Measurements from ENCODE around the gene CRTAC1.

The CRTAC1 gene

GRCh38 chr10:97932932-97933530, 97.4 kb downstream of the CRTAC1 start:
- no peak for DNase-seq (ENCODE audit: extremely low read depth, low read depth)
- no peak for TF ChIP-seq CTCF (IDR thresholded peaks at IDR 0.05; ENCODE audit: low read depth, low read length, missing control alignments)
- H3K4me3 ChIP-seq (replicated peaks; ENCODE audit: low read depth, low read length), result no peak overlapping the region

GRCh38 chr10:97931041-97931440, 99.4 kb downstream of the CRTAC1 start:
- no peak for TF ChIP-seq CTCF (IDR thresholded peaks at IDR 0.05; ENCODE audit: low read depth, low read length, missing control alignments)
- DNase-seq (ENCODE audit: extremely low read depth, low read depth), result no peak
- H3K4me3 ChIP-seq (replicated peaks; ENCODE audit: low read depth, low read length), result no peak overlapping the region

- TF ChIP-seq CTCF (IDR thresholded peaks at IDR 0.05; ENCODE audit: low read depth, low read length, missing control alignments), result no peak
- no peak overlapping the region for H3K4me3 ChIP-seq (replicated peaks; ENCODE audit: low read depth, low read length)
- no peak for DNase-seq (ENCODE audit: extremely low read depth, low read depth)
Observed at GRCh38 chr10:97928897-97929296, 101.5 kb downstream of the CRTAC1 start.

GRCh38 chr10:97927622-97928021, 102.8 kb downstream of the CRTAC1 start:
- no peak for TF ChIP-seq CTCF (IDR thresholded peaks at IDR 0.05; ENCODE audit: low read depth, low read length, missing control alignments)
- no peak overlapping the region for H3K4me3 ChIP-seq (replicated peaks; ENCODE audit: low read depth, low read length)
- DNase-seq (ENCODE audit: extremely low read depth, low read depth), result no peak

GRCh38 chr10:97926055-97926454, 104.4 kb downstream of the CRTAC1 start:
- H3K4me3 ChIP-seq (replicated peaks; ENCODE audit: low read depth, low read length), result no peak overlapping the region
- no peak for TF ChIP-seq CTCF (IDR thresholded peaks at IDR 0.05; ENCODE audit: low read depth, low read length, missing control alignments)
- DNase-seq (ENCODE audit: extremely low read depth, low read depth), result no peak

GRCh38 chr10:97925308-97925938, 105.0 kb downstream of the CRTAC1 start:
- TF ChIP-seq CTCF (IDR thresholded peaks at IDR 0.05; ENCODE audit: low read depth, low read length, missing control alignments), result no peak

More at GRCh38 chr10:97925308-97925938, 105.0 kb downstream of the CRTAC1 start:
- no peak overlapping the region for H3K4me3 ChIP-seq (replicated peaks; ENCODE audit: low read depth, low read length)
- DNase-seq (ENCODE audit: extremely low read depth, low read depth), result no peak

Data from HFF-Myc (cell line).